HS-5 (cell line): ENCODE measurements around the gene COX10.

Experiments used
- DNase-seq: peaks from one replicate; pipeline ENCODE4 v3.0.0-alpha.2; 2012; ENCODE audit warnings: low read depth

The COX10 gene

GRCh38 chr17:14070344-14070984 lies 1.2 kb downstream of the COX10 start:
- DNase-seq = no peak

- DNase-seq = no peak
Observed at GRCh38 chr17:14072881-14073280, 3.6 kb downstream of the COX10 start.

GRCh38 chr17:14078027-14078426 lies 8.7 kb downstream of the COX10 start:
- no peak for DNase-seq

GRCh38 chr17:14080847-14081251 lies 11.5 kb downstream of the COX10 start:
- no peak for DNase-seq

- no peak for DNase-seq
Observed at GRCh38 chr17:14082848-14083247, 13.5 kb downstream of the COX10 start.

- no peak for DNase-seq
Observed at GRCh38 chr17:14084955-14085354, 15.7 kb downstream of the COX10 start.

DNA sequence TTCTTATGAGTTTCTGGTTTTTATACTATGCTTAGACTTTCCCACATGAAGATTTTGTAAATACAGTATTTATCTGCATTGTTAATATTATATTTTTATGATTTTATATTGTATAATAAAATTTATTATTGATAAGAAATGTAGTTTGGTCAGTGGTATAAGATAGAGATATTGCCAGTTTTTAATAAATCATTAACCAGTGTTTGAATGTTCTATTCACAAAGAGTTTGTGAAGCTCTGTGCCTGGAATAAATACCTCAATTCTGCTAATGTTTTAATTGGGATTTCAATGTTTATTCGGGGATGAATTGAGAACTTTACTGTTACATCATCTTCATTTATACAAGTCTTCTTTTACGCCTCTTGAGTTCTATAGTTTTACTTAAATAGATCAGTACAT lies 16.9 kb downstream of the COX10 start:
- DNase-seq = no peak

- no peak for DNase-seq
Observed at GRCh38 chr17:14089179-14089578, 19.9 kb downstream of the COX10 start.

DNA sequence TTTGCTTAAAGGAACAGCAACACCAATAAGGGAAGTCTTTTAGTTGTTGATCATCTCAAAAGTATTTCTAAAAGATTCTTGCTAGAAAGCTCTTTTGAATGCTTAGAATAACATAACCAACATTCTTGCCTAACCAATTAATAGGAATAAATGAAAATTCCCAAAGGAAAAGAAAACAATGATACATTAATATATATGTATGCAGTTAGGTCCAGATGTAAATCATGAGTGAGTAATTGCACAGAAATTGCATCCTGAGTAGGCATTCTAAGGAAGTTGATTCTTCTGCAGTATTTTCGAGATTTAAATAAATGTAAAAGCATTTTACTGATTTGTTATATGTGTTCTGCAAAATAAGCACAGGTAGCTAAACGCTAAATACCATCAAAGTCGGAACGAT lies 22.1 kb downstream of the COX10 start:
- no peak for DNase-seq

GRCh38 chr17:14092808-14093207 lies 23.5 kb downstream of the COX10 start:
- DNase-seq = no peak

- no peak for DNase-seq
Observed at GRCh38 chr17:14094676-14095601, 25.6 kb downstream of the COX10 start.

GRCh38 chr17:14095631-14096030 lies 26.3 kb downstream of the COX10 start:
- DNase-seq = no peak

DNA sequence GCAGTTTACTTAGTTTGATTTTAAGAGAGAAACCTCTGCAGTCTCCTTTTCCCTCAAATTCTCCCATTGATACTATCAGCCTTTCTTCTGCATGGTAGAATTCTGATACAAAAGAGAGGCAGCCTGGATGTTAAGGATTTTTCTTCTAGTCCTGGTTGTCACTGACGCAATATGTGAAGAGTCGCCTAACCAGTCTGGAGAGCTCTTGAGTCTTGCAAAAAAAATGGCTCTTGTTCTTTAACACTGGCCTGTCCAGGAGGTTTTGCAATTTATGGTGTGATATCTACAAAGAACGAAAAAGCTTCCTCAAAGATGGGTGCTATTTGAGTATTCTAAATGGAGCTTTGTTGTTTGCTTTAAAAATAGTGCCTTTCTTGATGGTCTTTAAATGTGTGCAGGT lies 28.9 kb downstream of the COX10 start:
- no peak for DNase-seq

DNA sequence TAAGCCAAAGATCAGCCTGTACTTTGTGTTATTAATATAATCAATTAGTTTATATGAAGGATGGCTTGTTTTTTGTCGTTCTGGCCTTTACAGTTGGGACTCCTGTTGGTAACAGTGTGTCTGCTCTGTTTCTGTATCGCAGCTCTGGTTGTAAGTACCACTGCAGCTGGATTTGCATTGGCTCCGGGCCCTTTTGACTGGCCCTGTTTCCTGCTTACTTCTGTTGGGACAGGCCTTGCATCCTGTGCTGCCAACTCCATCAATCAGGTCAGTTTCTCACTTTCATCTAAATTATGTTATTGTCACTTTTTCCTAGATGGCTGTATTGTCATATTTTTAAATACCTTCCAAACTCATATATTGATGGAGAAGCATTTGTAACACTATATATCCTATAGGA lies 32.7 kb downstream of the COX10 start:
- DNase-seq = no peak

- no peak for DNase-seq
Observed at GRCh38 chr17:14103836-14104235, 34.5 kb downstream of the COX10 start.

DNA sequence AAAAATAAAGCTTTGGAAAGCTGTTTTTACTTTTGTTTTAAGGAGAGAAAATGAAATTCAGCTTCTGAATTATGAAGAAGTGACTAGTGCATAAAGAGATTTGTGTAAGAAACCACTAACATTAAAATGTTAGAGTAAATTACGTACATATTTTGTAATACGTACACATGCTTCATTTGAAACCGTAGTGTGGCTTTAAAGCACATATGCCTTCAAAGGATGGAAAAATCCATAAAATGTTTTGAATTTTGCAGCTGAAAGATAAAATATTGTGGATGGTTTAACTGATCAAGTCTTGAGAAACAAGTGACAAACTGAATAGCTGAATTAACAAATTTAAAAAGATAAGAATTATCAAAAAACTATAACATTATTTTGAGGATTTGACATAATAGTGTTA lies 35.4 kb downstream of the COX10 start:
- no peak for DNase-seq

DNA sequence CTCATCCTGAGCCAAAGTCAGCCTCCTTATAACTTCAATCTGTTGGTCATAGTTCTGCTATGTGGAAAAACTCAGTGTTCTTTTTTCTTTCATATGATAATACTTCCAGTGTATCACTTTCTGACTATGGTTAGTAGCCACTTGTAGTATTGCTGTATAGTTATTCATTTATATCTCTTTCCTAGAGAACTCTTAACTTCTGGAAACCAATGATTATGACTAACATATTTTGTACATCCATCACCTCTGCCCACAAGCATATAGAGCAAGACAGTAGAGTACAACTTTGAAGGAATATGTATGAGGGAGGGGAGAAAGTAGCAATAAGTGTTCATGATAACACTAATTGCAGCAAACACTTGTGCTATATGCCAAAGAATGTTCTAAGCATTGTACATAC lies 38.6 kb downstream of the COX10 start:
- DNase-seq = no peak

DNA sequence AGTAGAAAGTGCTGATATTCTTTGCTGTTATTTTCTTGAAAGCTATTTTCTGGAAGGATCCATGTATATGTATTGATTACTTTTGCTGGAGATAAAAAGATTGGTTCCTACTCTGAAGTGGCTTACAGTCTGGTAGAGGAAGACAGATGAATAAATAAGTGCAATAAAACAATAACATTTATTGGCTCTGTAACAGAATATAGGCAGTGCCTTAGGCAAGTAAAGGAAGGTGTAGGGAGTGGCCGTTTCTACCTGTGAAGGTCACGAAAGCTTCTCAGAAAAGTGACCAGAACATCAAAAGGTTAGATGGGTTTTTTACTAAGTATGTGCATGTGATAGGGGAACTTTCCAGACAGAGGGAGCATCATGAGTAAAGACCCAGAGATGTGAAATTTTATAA lies 43.1 kb downstream of the COX10 start:
- DNase-seq = no peak

- DNase-seq = no peak
Observed at GRCh38 chr17:14113137-14113536, 43.8 kb downstream of the COX10 start.

GRCh38 chr17:14116263-14117024 lies 47.1 kb downstream of the COX10 start:
- no peak for DNase-seq

- DNase-seq = no peak
Observed at GRCh38 chr17:14118951-14119350, 49.6 kb downstream of the COX10 start.

GRCh38 chr17:14119546-14119945 lies 50.2 kb downstream of the COX10 start:
- no peak for DNase-seq

GRCh38 chr17:14121952-14122351 lies 52.6 kb downstream of the COX10 start:
- no peak for DNase-seq
